Thoracic aorta (tissue), 2 donors: ENCODE data around the gene PET117. TPM values are rescaled to one million over a fixed set of nuclear protein-coding genes. Genes with fewer than 3 reads are reported as not detected.
"Not testable (repeated sequence)": the region's sequence is repeated elsewhere in the genome, so short reads cannot be mapped to it uniquely, and the experiment has no call there.

Source experiments
- ATAC-seq: fragments of 150-250 bp; one replicate; pipeline ENCODE4 v1.8.0; 2017; ENCODE audit warnings: low read depth; ENCODE audit not compliant: insufficient number of reproducible peaks, low FRiP score
- DNase-seq: peaks from one replicate; pipeline ENCODE4 v3.0.0-alpha.2; 2020; ENCODE audit warnings: low spot score
- H3K27ac ChIP-seq, 2 donors: fragments of 200-600 bp; sonication (generic); 1 replicate in 1 of 2; 2 replicates in 1 of 2; pipeline ENCODE4 v1.5.1; 2016; ENCODE audit warnings: mild to moderate bottlenecking in 2 of 2, moderate library complexity in 2 of 2
- H3K27me3 ChIP-seq: fragments of 200-600 bp; sonication (generic); replicated peaks from 2 replicates; pipeline ENCODE4 v1.6.0; 2016; ENCODE audit warnings: mild to moderate bottlenecking; ENCODE audit not compliant: insufficient read depth
- H3K36me3 ChIP-seq: fragments of 200-600 bp; sonication (generic); one replicate; pipeline ENCODE4 v1.5.1; 2016
- H3K4me1 ChIP-seq, 2 donors: fragments of 200-600 bp; sonication (generic); 1 replicate in 1 of 2; 2 replicates in 1 of 2; pipeline versions ENCODE4 v1.5.1 to v1.6.0; 2016; ENCODE audit warnings: low read depth in 2 of 2, mild to moderate bottlenecking in 1 of 2; ENCODE audit not compliant: control insufficient read depth in 1 of 2
- H3K4me3 ChIP-seq: fragments of 200-600 bp; sonication (generic); 2 replicates; pipeline ENCODE4 v1.5.1; 2016; ENCODE audit warnings: mild to moderate bottlenecking
- H3K9me3 ChIP-seq: fragments of 200-600 bp; sonication (generic); 2 replicates; pipeline ENCODE4 v1.5.1; 2016
- total RNA-seq, 2 donors: library from RNA; depleted of rRNA; stranded (reverse); fragments of >200 nt; gene quantifications; one replicate each; pipeline versions ENCODE4 v1.1.0 to v1.2.3, GENCODE V29; 2016
- TF ChIP-seq, protein P1 (sequence below): fragments of 200-600 bp; sonication (generic); IDR thresholded peaks from one replicate; pipeline ENCODE4 v1.5.1; 2019; ENCODE audit warnings: antibody characterized with exemption

Gene PET117
- total RNA-seq, 2 donors from 2014 or later, result 4.9 to 25.5 TPM

- ATAC-seq (no peak), DNase-seq (no peak)
- H3K27ac ChIP-seq, result no peak overlapping the region
- no peak overlapping the region for H3K4me3 ChIP-seq
- H3K9me3 ChIP-seq, result no peaks in the 10 kb centered on the region
- H3K4me1 ChIP-seq, result no peaks in the 10 kb centered on the region
- TF ChIP-seq, protein P1, sequence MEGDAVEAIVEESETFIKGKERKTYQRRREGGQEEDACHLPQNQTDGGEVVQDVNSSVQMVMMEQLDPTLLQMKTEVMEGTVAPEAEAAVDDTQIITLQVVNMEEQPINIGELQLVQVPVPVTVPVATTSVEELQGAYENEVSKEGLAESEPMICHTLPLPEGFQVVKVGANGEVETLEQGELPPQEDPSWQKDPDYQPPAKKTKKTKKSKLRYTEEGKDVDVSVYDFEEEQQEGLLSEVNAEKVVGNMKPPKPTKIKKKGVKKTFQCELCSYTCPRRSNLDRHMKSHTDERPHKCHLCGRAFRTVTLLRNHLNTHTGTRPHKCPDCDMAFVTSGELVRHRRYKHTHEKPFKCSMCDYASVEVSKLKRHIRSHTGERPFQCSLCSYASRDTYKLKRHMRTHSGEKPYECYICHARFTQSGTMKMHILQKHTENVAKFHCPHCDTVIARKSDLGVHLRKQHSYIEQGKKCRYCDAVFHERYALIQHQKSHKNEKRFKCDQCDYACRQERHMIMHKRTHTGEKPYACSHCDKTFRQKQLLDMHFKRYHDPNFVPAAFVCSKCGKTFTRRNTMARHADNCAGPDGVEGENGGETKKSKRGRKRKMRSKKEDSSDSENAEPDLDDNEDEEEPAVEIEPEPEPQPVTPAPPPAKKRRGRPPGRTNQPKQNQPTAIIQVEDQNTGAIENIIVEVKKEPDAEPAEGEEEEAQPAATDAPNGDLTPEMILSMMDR, result no peak
- no peaks in the 10 kb centered on the region for H3K27me3 ChIP-seq
- H3K36me3 ChIP-seq, result peaks cover 4% of the 10 kb centered on the region
These were observed 37.4 kb downstream of the PET117 start for GRCh38 chr20:18174906-18175683.

DNA sequence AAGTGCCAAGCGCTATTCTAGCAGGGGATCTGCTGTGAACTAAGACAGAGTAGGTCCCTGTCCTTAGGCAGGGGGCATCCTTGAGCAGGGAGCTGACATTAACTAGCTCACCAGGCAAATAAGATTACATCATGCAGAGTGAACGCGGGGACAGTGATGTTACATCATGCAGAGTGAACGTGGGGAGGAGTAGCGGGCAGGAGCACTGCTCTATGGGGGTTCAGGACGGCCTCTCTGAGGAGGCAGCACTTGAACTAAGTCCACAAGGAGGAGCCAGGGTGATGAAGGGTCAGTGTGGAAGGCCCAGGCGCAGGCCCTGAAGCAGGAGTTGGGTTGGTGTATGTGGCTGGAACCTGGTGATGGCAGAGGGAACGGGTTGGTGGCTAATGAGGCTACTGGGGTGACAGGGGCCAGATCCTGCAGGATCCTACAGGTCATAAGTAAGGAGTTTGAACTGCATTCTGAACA is 38.7 kb downstream of the PET117 start:
- TF ChIP-seq, protein P1, result no peak
- ATAC-seq (no peak), DNase-seq (no peak)
- H3K9me3 ChIP-seq, result peaks cover 6% of the 10 kb centered on the region
- H3K36me3 ChIP-seq, result peaks cover 4% of the 10 kb centered on the region
- no peak overlapping the region for H3K27ac ChIP-seq
- H3K4me1 ChIP-seq, result no peaks in the 10 kb centered on the region
- H3K27me3 ChIP-seq, result no peaks in the 10 kb centered on the region
- H3K4me3 ChIP-seq, result no peak overlapping the region

GRCh38 chr20:18180366-18180765 is 42.7 kb downstream of the PET117 start:
- H3K27ac ChIP-seq, H3K27me3 ChIP-seq, ATAC-seq, H3K4me3 ChIP-seq, DNase-seq, H3K4me1 ChIP-seq, H3K9me3 ChIP-seq: not testable (repeated sequence)
- H3K36me3 ChIP-seq, result peaks cover 14% of the 10 kb centered on the region

DNA sequence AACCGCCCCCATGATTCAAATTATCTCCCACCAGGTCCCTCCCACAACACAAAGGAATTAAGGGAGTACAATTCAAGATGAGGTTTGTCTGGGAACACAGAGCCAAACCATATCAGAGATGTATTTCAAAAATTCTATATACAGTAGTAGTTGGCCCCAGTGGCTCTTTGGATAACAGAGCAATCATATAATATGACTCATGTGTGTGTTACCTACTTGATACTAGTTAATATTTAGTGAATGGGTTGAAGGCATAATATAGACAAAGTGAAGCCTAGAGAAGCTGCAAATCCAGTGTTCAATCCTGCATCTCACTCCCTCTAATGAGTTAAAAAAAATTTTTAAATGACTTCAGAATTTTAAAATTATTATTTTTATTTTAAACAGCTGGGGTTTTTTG is 43.2 kb downstream of the PET117 start:
- H3K9me3 ChIP-seq, result peaks cover 6% of the 10 kb centered on the region
- H3K36me3 ChIP-seq, result peaks cover 15% of the 10 kb centered on the region
- no peaks in the 10 kb centered on the region for H3K4me1 ChIP-seq
- ATAC-seq (no peak), DNase-seq (no peak)
- H3K4me3 ChIP-seq, result no peak overlapping the region
- TF ChIP-seq, protein P1, result no peak
- H3K27ac ChIP-seq, result no peak overlapping the region
- no peaks in the 10 kb centered on the region for H3K27me3 ChIP-seq

DNA sequence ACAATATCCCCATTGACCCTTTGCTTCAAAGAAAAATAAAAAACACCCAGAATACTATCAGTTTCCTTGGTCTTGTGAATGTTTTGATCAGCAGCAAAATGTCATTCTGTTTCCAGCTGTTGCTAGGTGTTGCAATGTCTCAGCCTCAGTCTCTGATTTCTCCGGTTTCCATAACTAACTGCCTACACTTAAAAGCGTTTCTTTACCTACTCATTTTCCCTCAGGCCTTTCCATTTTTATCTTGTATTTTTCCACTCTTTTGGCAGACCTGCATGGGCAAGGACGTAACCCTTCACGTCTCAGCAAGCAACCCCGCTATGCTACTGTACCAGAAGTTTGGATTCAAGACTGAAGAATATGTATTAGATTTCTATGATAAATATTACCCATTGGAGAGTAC is 49.4 kb downstream of the PET117 start:
- peaks cover 25% of the 10 kb centered on the region for H3K36me3 ChIP-seq
- no peaks in the 10 kb centered on the region for H3K4me1 ChIP-seq
- H3K9me3 ChIP-seq, result no peaks in the 10 kb centered on the region
- no peak for ATAC-seq
- TF ChIP-seq, protein P1, result no peak
- no peak for DNase-seq
- no peak overlapping the region for H3K27ac ChIP-seq
- no peaks in the 10 kb centered on the region for H3K27me3 ChIP-seq
- no peak overlapping the region for H3K4me3 ChIP-seq
